Activated naive CD4-positive, alpha-beta T cell treated with Interleukin-2 at 50 U/mL for 16 hours (primary cell): ENCODE results near the gene SPP2.

ENCODE experiments used
- DNase-seq: peaks from one replicate; pipeline ENCODE4 v3.0.0-alpha.2; 2020

Gene SPP2

GRCh38 chr2:234038076-234038802 lies 12.3 kb upstream of the SPP2 start:
- no peak for DNase-seq

GRCh38 chr2:234044157-234044556 lies 6.3 kb upstream of the SPP2 start:
- no peak for DNase-seq

- DNase-seq: no peak
Measured at GRCh38 chr2:234046521-234046920, 4.0 kb upstream of the SPP2 start.

- DNase-seq: no peak
Measured at GRCh38 chr2:234047361-234047760, 3.1 kb upstream of the SPP2 start.

- no peak for DNase-seq
Measured at GRCh38 chr2:234048049-234048448, 2.5 kb upstream of the SPP2 start.

- no peak for DNase-seq
Measured at GRCh38 chr2:234051374-234052070, 1.0 kb downstream of the SPP2 start.

- no peak for DNase-seq
Measured at GRCh38 chr2:234058881-234059280, 8.4 kb downstream of the SPP2 start.

- DNase-seq: no peak
Measured at GRCh38 chr2:234060236-234060635, 9.7 kb downstream of the SPP2 start.

GRCh38 chr2:234061624-234062257 lies 11.2 kb downstream of the SPP2 start:
- no peak for DNase-seq

GRCh38 chr2:234066587-234066986 lies 16.1 kb downstream of the SPP2 start:
- DNase-seq: no peak

- no peak for DNase-seq
Measured at GRCh38 chr2:234071664-234072063, 21.2 kb downstream of the SPP2 start.

GRCh38 chr2:234072454-234072853 lies 22.0 kb downstream of the SPP2 start:
- no peak for DNase-seq

- DNase-seq: no peak
Measured at GRCh38 chr2:234074751-234075517, 24.4 kb downstream of the SPP2 start.

GRCh38 chr2:234075518-234075915 lies 25.0 kb downstream of the SPP2 start:
- no peak for DNase-seq

GRCh38 chr2:234075947-234076346 lies 25.4 kb downstream of the SPP2 start:
- DNase-seq: no peak

GRCh38 chr2:234076451-234076850 lies 25.9 kb downstream of the SPP2 start:
- DNase-seq: no peak

GRCh38 chr2:234078129-234078528 lies 27.6 kb downstream of the SPP2 start:
- DNase-seq: no peak

GRCh38 chr2:234081970-234082822 lies 31.7 kb downstream of the SPP2 start:
- no peak for DNase-seq

- DNase-seq: no peak
Measured at GRCh38 chr2:234083572-234084348, 33.3 kb downstream of the SPP2 start.

- DNase-seq: no peak
Measured at GRCh38 chr2:234091432-234091879, 41.0 kb downstream of the SPP2 start.

GRCh38 chr2:234091883-234092282 lies 41.4 kb downstream of the SPP2 start:
- DNase-seq: no peak
